Measurements from ENCODE around the gene KRTCAP2.

- TF ChIP-seq CTCF (IDR thresholded peaks at IDR 0.05) (no peak), POLR2A (IDR thresholded peaks at IDR 0.05) (no peak)
These were observed 1.5 kb upstream of the KRTCAP2 start for GRCh38 chr1:155174324-155175280.

Measured in ovary (tissue), 3 donors.